Left kidney (tissue), 2 donors: ENCODE results near the gene EGLN3. TPM values are rescaled to one million over a fixed set of nuclear protein-coding genes. Genes with fewer than 3 reads are reported as not detected.

Experiments
- DNase-seq: peaks from one replicate; pipeline ENCODE4 v3.0.0-alpha.2; 2013
- polyA plus RNA-seq: library from polyadenylated mRNA; unstranded; fragments of 120-200 nt; gene quantifications from one replicate; pipeline ENCODE4 v1.2.1, GENCODE V29; 2013; ENCODE audit not compliant: insufficient read length

The EGLN3 gene
- polyA plus RNA-seq, 1 donor = 19.8 TPM

GRCh38 chr14:33914676-33915516 lies 36.0 kb downstream of the EGLN3 start:
- DNase-seq = no peak

GRCh38 chr14:33911046-33911445 lies 39.8 kb downstream of the EGLN3 start:
- DNase-seq = no peak

- no peak for DNase-seq
Measured at GRCh38 chr14:33910435-33910834, 40.4 kb downstream of the EGLN3 start.

GRCh38 chr14:33909380-33910084 lies 41.3 kb downstream of the EGLN3 start:
- no peak for DNase-seq

GRCh38 chr14:33908540-33909223 lies 42.2 kb downstream of the EGLN3 start:
- no peak for DNase-seq

- no peak for DNase-seq
Measured at GRCh38 chr14:33906968-33907367, 43.9 kb downstream of the EGLN3 start.

GRCh38 chr14:33904609-33905008 lies 46.3 kb downstream of the EGLN3 start:
- DNase-seq = no peak

- no peak for DNase-seq
Measured at GRCh38 chr14:33903369-33903768, 47.5 kb downstream of the EGLN3 start.

GRCh38 chr14:33902363-33902762 lies 48.5 kb downstream of the EGLN3 start:
- no peak for DNase-seq

- DNase-seq = no peak
Measured at GRCh38 chr14:33901426-33902155, 49.3 kb downstream of the EGLN3 start.

GRCh38 chr14:33900706-33901105 lies 50.2 kb downstream of the EGLN3 start:
- DNase-seq = no peak

- no peak for DNase-seq
Measured at GRCh38 chr14:33899723-33900341, 51.0 kb downstream of the EGLN3 start.

GRCh38 chr14:33897878-33898535 lies 52.9 kb downstream of the EGLN3 start:
- DNase-seq = no peak

GRCh38 chr14:33897382-33897781 lies 53.5 kb downstream of the EGLN3 start:
- DNase-seq = no peak

- DNase-seq = no peak
Measured at GRCh38 chr14:33894339-33894738, 56.5 kb downstream of the EGLN3 start.

GRCh38 chr14:33891700-33892099 lies 59.2 kb downstream of the EGLN3 start:
- DNase-seq = no peak

GRCh38 chr14:33884916-33885315 lies 66.0 kb downstream of the EGLN3 start:
- DNase-seq = no peak

- no peak for DNase-seq
Measured at GRCh38 chr14:33880330-33880729, 70.5 kb downstream of the EGLN3 start.

- DNase-seq = no peak
Measured at GRCh38 chr14:33879684-33880286, 71.1 kb downstream of the EGLN3 start.

GRCh38 chr14:33876274-33876673 lies 74.6 kb downstream of the EGLN3 start:
- DNase-seq = no peak
